Measurements from ENCODE around the gene USP4. TPM values are rescaled to one million over a fixed set of nuclear protein-coding genes. Genes with fewer than 3 reads are reported as not detected.

Gene USP4, protein sequence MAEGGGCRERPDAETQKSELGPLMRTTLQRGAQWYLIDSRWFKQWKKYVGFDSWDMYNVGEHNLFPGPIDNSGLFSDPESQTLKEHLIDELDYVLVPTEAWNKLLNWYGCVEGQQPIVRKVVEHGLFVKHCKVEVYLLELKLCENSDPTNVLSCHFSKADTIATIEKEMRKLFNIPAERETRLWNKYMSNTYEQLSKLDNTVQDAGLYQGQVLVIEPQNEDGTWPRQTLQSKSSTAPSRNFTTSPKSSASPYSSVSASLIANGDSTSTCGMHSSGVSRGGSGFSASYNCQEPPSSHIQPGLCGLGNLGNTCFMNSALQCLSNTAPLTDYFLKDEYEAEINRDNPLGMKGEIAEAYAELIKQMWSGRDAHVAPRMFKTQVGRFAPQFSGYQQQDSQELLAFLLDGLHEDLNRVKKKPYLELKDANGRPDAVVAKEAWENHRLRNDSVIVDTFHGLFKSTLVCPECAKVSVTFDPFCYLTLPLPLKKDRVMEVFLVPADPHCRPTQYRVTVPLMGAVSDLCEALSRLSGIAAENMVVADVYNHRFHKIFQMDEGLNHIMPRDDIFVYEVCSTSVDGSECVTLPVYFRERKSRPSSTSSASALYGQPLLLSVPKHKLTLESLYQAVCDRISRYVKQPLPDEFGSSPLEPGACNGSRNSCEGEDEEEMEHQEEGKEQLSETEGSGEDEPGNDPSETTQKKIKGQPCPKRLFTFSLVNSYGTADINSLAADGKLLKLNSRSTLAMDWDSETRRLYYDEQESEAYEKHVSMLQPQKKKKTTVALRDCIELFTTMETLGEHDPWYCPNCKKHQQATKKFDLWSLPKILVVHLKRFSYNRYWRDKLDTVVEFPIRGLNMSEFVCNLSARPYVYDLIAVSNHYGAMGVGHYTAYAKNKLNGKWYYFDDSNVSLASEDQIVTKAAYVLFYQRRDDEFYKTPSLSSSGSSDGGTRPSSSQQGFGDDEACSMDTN
- 29.8 TPM for polyA plus RNA-seq (2013, experiment 1 of 2)
- 30.3 TPM for polyA plus RNA-seq (2013, experiment 2 of 2)

- Histone ChIP-seq H2AK5ac (ENCODE audit: low read depth, low read length) (peak within 1 kb of the TSS; percentile 64), H2BK15ac (ENCODE audit: low read length) (peak within 1 kb of the TSS; percentile 54), H2BK5ac (ENCODE audit: low read length) (peak within 1 kb of the TSS; percentile 93), H3K23ac (ENCODE audit: low read depth, low read length, poor library complexity) (peak within 1 kb of the TSS; percentile 45), H3K9me3 (replicated peaks in 1 of 2; ENCODE audit: control insufficient read depth in 2 of 2, insufficient read depth in 1 of 2, low read depth in 1 of 2, low read length in 2 of 2) (no peaks in the 10 kb centered on the region), H2BK12ac (ENCODE audit: low read length) (no peak within 1 kb of the TSS), H2BK120ac (ENCODE audit: low read depth, low read length) (peak within 1 kb of the TSS; percentile 34), H2AFZ (ENCODE audit: low read length) (peak within 1 kb of the TSS; percentile 91), H3K4ac (ENCODE audit: low read length) (no peak within 1 kb of the TSS), H3K36me3 (replicated peaks in 1 of 2; ENCODE audit: control insufficient read depth in 2 of 2, insufficient read depth in 2 of 2, low read length in 2 of 2) (peaks cover 2 to 15% of the 10 kb centered on the region in 2 donors), H4K91ac (ENCODE audit: low read depth, low read length, poor library complexity) (no peak within 1 kb of the TSS), H3K79me1 (ENCODE audit: low read depth, low read length) (no peaks in the 10 kb centered on the region), H3K4me1 (ENCODE audit: control insufficient read depth in 2 of 2, insufficient read depth in 1 of 2, low read depth in 1 of 2, low read length in 2 of 2) (peaks cover 2 to 5% of the 10 kb centered on the region in 2 donors), H4K8ac (ENCODE audit: low read depth, low read length) (peak within 1 kb of the TSS; percentile 66), H3K27ac (replicated peaks; ENCODE audit: low read length) (peak within 1 kb of the TSS; percentile 95), H3K14ac (ENCODE audit: low read length) (no peak within 1 kb of the TSS), H3K4me3 (ENCODE audit: low read length in 2 of 2) (peak within 1 kb of the TSS; percentile 62 to 87), H3K9ac (ENCODE audit: low read depth, low read length, poor library complexity) (peak within 1 kb of the TSS; percentile 85), H3K27me3 (ENCODE audit: control insufficient read depth in 3 of 3, insufficient read depth in 3 of 3, low read depth in 1 of 3, low read length in 3 of 3) (no peaks in the 10 kb centered on the region), H3K18ac (ENCODE audit: low read length) (peak within 1 kb of the TSS; percentile 84), H3K4me2 (ENCODE audit: insufficient read depth, low read length, poor library complexity, severe bottlenecking) (peak within 1 kb of the TSS; percentile 58)
- peak; percentile 77 for DNase-seq (ENCODE audit: low spot score)
- no CpG with 5 or more reads among the region's 70 CpGs for WGBS, 2 donors (ENCODE audit: extremely low coverage in 2 of 2, insufficient read length in 2 of 2, insufficient replicate concordance in 1 of 2)
Observed at GRCh38 chr3:49339941-49340800, at the start of gene USP4. Gene USP4, minus strand, starts transcription at chr3:49340053. Its CDS starts 29 bp downstream, at chr3:49340024.

DNA sequence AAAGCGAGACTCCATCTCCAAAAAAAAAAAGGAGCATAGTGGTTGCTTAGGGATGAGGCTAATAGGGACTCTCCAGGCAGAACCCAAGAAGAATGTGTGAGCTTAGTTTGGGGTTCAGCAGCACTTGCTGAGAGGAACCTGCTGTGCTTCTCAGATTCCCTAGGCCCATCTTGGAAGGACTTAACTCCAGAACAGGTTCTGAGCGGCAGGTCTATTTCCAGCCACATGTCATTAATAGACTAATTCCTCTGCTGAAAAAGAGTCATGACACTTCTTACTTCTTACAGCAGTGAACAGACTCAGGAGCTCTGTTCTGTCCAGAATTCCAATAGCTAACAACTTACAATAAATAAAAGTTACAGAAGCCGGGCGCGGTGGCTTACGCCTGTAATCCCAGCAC, 49.4 kb upstream of the USP4 start:
- Histone ChIP-seq H2BK12ac (ENCODE audit: low read length) (no peak overlapping the region), H3K23ac (ENCODE audit: low read depth, low read length, poor library complexity) (no peak overlapping the region), H3K18ac (ENCODE audit: low read length) (no peak overlapping the region), H2AFZ (ENCODE audit: low read length) (no peak overlapping the region), H3K4me3 (ENCODE audit: low read length in 2 of 2) (no peak overlapping the region), H3K4me1 (ENCODE audit: control insufficient read depth in 2 of 2, insufficient read depth in 1 of 2, low read depth in 1 of 2, low read length in 2 of 2) (no peaks in the 10 kb centered on the region), H3K9me3 (replicated peaks in 1 of 2; ENCODE audit: control insufficient read depth in 2 of 2, insufficient read depth in 1 of 2, low read depth in 1 of 2, low read length in 2 of 2) (peaks cover 0 to 8% of the 10 kb centered on the region in 2 donors), H2BK15ac (ENCODE audit: low read length) (no peak overlapping the region), H3K79me1 (ENCODE audit: low read depth, low read length) (peaks cover 2% of the 10 kb centered on the region), H3K36me3 (replicated peaks in 1 of 2; ENCODE audit: control insufficient read depth in 2 of 2, insufficient read depth in 2 of 2, low read length in 2 of 2) (peaks cover 2 to 43% of the 10 kb centered on the region in 2 donors), H2AK5ac (ENCODE audit: low read depth, low read length) (no peak overlapping the region), H2BK120ac (ENCODE audit: low read depth, low read length) (no peak overlapping the region), H2BK5ac (ENCODE audit: low read length) (no peak overlapping the region), H3K27ac (replicated peaks; ENCODE audit: low read length) (no peak overlapping the region), H3K14ac (ENCODE audit: low read length) (no peak overlapping the region), H3K9ac (ENCODE audit: low read depth, low read length, poor library complexity) (no peak overlapping the region), H3K27me3 (ENCODE audit: control insufficient read depth in 3 of 3, insufficient read depth in 3 of 3, low read depth in 1 of 3, low read length in 3 of 3) (no peaks in the 10 kb centered on the region), H4K91ac (ENCODE audit: low read depth, low read length, poor library complexity) (no peak overlapping the region), H4K8ac (ENCODE audit: low read depth, low read length) (no peak overlapping the region), H3K4me2 (ENCODE audit: insufficient read depth, low read length, poor library complexity, severe bottlenecking) (no peak overlapping the region), H3K4ac (ENCODE audit: low read length) (no peak overlapping the region)
- no peak for DNase-seq (ENCODE audit: low spot score)
- no CpG with 5 or more reads among the region's 6 CpGs for WGBS, 2 donors (ENCODE audit: extremely low coverage in 2 of 2, insufficient read length in 2 of 2, insufficient replicate concordance in 1 of 2)

- no peak overlapping the region for H3K27ac ChIP-seq (replicated peaks; ENCODE audit: low read length)
Observed at GRCh38 chr3:49388289-49388820, 48.5 kb upstream of the USP4 start.

More at GRCh38 chr3:49388289-49388820, 48.5 kb upstream of the USP4 start:
- Histone ChIP-seq H4K91ac (ENCODE audit: low read depth, low read length, poor library complexity) (no peak overlapping the region), H3K36me3 (replicated peaks in 1 of 2; ENCODE audit: control insufficient read depth in 2 of 2, insufficient read depth in 2 of 2, low read length in 2 of 2) (peaks cover 2 to 40% of the 10 kb centered on the region in 2 donors), H3K4ac (ENCODE audit: low read length) (no peak overlapping the region), H2BK15ac (ENCODE audit: low read length) (no peak overlapping the region), H3K23ac (ENCODE audit: low read depth, low read length, poor library complexity) (no peak overlapping the region), H3K18ac (ENCODE audit: low read length) (no peak overlapping the region), H2BK12ac (ENCODE audit: low read length) (no peak overlapping the region), H2BK120ac (ENCODE audit: low read depth, low read length) (no peak overlapping the region), H4K8ac (ENCODE audit: low read depth, low read length) (no peak overlapping the region), H2BK5ac (ENCODE audit: low read length) (no peak overlapping the region), H3K4me3 (ENCODE audit: low read length in 2 of 2) (no peak overlapping the region), H3K4me2 (ENCODE audit: insufficient read depth, low read length, poor library complexity, severe bottlenecking) (no peak overlapping the region), H2AFZ (ENCODE audit: low read length) (no peak overlapping the region), H3K4me1 (ENCODE audit: control insufficient read depth in 2 of 2, insufficient read depth in 1 of 2, low read depth in 1 of 2, low read length in 2 of 2) (no peaks in the 10 kb centered on the region), H2AK5ac (ENCODE audit: low read depth, low read length) (no peak overlapping the region), H3K27me3 (ENCODE audit: control insufficient read depth in 3 of 3, insufficient read depth in 3 of 3, low read depth in 1 of 3, low read length in 3 of 3) (no peaks in the 10 kb centered on the region), H3K9me3 (replicated peaks in 1 of 2; ENCODE audit: control insufficient read depth in 2 of 2, insufficient read depth in 1 of 2, low read depth in 1 of 2, low read length in 2 of 2) (peaks cover 0 to 8% of the 10 kb centered on the region in 2 donors), H3K9ac (ENCODE audit: low read depth, low read length, poor library complexity) (no peak overlapping the region), H3K79me1 (ENCODE audit: low read depth, low read length) (peaks cover 2% of the 10 kb centered on the region), H3K14ac (ENCODE audit: low read length) (no peak overlapping the region)
- no peak for DNase-seq (ENCODE audit: low spot score)
- WGBS, 2 donors (ENCODE audit: extremely low coverage in 2 of 2, insufficient read length in 2 of 2, insufficient replicate concordance in 1 of 2) = no CpG with 5 or more reads among the region's 1 CpG
